H1 (cell line): ENCODE data around the gene FLVCR1. TPM values are rescaled to one million over a fixed set of nuclear protein-coding genes. Genes with fewer than 3 reads are reported as not detected.

ENCODE experiments used
- polyA plus RNA-seq, 7 experiments: library from polyadenylated mRNA; depleted of rRNA in 3 of 7; stranded (reverse) in 5 of 7; unstranded in 2 of 7; fragments of >200 nt in 5 of 7; fragments of 200-250 nt in 2 of 7; gene quantifications; 1 replicate in 5 of 7; 2 replicates in 1 of 7; 4 replicates in 1 of 7; pipeline versions ENCODE4 v1.2.1 to v1.2.3, GENCODE V29; 2011 to 2013; ENCODE audit warnings: missing spikeins in 2 of 7, mixed read lengths in 2 of 7
- total RNA-seq: library from RNA; stranded (reverse); fragmentation: NEBNext Ultra II Directional; extraction: Animal tissue kit (Norgen Biotek cat#: 25700); gene quantifications from 2 replicates; pipeline ENCODE4 v1.2.1, GENCODE V29; 2021
- TF ChIP-seq, protein P1 (sequence below): fragments of 300-600 bp; sonication (generic); IDR thresholded peaks from 2 replicates; pipeline ENCODE4 v1.7.1; 2012; ENCODE audit warnings: low read length, moderate library complexity, mild to moderate bottlenecking, inconsistent platforms; ENCODE audit not compliant: insufficient replicate concordance
- TF ChIP-seq, protein P2 (sequence below): IDR thresholded peaks from 2 replicates; pipeline ENCODE4 v1.6.1; 2012; ENCODE audit warnings: inconsistent platforms

Gene FLVCR1
- total and polyA plus RNA-seq, 2 of the 8 experiments (the other 6 are each of a cell fraction or from before 2014, with no cell fraction given) = 31.8 to 75.7 TPM

DNA sequence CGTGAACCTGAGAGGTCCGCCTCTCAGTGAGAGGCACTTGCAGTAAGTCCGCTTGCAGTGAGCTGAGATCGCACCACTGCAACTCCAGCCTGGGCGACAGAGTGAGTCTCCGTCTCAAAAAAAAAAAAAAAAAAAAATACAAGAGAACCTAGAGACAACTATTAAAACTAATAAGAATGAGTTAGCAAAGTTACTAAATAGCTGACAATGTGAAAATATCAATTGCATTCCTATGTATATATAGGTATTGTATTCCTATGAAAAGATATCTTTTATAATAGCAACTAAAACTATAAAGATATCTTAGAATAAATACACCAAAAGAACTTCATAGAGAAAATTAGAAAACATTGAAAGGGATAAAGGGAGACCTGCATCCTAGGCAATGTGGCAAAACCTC lies 20.3 kb downstream of the FLVCR1 start (continued):
- TF ChIP-seq, protein P1, sequence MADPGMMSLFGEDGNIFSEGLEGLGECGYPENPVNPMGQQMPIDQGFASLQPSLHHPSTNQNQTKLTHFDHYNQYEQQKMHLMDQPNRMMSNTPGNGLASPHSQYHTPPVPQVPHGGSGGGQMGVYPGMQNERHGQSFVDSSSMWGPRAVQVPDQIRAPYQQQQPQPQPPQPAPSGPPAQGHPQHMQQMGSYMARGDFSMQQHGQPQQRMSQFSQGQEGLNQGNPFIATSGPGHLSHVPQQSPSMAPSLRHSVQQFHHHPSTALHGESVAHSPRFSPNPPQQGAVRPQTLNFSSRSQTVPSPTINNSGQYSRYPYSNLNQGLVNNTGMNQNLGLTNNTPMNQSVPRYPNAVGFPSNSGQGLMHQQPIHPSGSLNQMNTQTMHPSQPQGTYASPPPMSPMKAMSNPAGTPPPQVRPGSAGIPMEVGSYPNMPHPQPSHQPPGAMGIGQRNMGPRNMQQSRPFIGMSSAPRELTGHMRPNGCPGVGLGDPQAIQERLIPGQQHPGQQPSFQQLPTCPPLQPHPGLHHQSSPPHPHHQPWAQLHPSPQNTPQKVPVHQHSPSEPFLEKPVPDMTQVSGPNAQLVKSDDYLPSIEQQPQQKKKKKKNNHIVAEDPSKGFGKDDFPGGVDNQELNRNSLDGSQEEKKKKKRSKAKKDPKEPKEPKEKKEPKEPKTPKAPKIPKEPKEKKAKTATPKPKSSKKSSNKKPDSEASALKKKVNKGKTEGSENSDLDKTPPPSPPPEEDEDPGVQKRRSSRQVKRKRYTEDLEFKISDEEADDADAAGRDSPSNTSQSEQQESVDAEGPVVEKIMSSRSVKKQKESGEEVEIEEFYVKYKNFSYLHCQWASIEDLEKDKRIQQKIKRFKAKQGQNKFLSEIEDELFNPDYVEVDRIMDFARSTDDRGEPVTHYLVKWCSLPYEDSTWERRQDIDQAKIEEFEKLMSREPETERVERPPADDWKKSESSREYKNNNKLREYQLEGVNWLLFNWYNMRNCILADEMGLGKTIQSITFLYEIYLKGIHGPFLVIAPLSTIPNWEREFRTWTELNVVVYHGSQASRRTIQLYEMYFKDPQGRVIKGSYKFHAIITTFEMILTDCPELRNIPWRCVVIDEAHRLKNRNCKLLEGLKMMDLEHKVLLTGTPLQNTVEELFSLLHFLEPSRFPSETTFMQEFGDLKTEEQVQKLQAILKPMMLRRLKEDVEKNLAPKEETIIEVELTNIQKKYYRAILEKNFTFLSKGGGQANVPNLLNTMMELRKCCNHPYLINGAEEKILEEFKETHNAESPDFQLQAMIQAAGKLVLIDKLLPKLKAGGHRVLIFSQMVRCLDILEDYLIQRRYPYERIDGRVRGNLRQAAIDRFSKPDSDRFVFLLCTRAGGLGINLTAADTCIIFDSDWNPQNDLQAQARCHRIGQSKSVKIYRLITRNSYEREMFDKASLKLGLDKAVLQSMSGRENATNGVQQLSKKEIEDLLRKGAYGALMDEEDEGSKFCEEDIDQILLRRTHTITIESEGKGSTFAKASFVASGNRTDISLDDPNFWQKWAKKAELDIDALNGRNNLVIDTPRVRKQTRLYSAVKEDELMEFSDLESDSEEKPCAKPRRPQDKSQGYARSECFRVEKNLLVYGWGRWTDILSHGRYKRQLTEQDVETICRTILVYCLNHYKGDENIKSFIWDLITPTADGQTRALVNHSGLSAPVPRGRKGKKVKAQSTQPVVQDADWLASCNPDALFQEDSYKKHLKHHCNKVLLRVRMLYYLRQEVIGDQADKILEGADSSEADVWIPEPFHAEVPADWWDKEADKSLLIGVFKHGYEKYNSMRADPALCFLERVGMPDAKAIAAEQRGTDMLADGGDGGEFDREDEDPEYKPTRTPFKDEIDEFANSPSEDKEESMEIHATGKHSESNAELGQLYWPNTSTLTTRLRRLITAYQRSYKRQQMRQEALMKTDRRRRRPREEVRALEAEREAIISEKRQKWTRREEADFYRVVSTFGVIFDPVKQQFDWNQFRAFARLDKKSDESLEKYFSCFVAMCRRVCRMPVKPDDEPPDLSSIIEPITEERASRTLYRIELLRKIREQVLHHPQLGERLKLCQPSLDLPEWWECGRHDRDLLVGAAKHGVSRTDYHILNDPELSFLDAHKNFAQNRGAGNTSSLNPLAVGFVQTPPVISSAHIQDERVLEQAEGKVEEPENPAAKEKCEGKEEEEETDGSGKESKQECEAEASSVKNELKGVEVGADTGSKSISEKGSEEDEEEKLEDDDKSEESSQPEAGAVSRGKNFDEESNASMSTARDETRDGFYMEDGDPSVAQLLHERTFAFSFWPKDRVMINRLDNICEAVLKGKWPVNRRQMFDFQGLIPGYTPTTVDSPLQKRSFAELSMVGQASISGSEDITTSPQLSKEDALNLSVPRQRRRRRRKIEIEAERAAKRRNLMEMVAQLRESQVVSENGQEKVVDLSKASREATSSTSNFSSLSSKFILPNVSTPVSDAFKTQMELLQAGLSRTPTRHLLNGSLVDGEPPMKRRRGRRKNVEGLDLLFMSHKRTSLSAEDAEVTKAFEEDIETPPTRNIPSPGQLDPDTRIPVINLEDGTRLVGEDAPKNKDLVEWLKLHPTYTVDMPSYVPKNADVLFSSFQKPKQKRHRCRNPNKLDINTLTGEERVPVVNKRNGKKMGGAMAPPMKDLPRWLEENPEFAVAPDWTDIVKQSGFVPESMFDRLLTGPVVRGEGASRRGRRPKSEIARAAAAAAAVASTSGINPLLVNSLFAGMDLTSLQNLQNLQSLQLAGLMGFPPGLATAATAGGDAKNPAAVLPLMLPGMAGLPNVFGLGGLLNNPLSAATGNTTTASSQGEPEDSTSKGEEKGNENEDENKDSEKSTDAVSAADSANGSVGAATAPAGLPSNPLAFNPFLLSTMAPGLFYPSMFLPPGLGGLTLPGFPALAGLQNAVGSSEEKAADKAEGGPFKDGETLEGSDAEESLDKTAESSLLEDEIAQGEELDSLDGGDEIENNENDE = no peak
- TF ChIP-seq, protein P2, sequence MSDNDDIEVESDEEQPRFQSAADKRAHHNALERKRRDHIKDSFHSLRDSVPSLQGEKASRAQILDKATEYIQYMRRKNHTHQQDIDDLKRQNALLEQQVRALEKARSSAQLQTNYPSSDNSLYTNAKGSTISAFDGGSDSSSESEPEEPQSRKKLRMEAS = no peak
